Measurements from ENCODE around the gene SLC38A11.
"Not testable (repeated sequence)": the region's sequence is repeated elsewhere in the genome, so short reads cannot be mapped to it uniquely, and the experiment has no call there.

SLC38A11 gene

GRCh38 chr2:164954954-164955701 lies at the start of gene SLC38A11:
TSS of gene SLC38A11 (minus strand) at chr2:164955525. CDS start at chr2:164955247, 278 bp downstream.
- no peak for DNase-seq (ENCODE audit: low spot score in 2 of 2)
- H3K4me1 ChIP-seq: peaks cover 4% of the 10 kb centered on the region; the same call in 1 of the 2 replicates
- H3K36me3 ChIP-seq (replicated peaks): no peaks in the 10 kb centered on the region
- H3K4me3 ChIP-seq: no peak within 1 kb of the TSS
- no peaks in the 10 kb centered on the region for H3K27me3 ChIP-seq (ENCODE audit: low read depth)
- H3K9me3 ChIP-seq: no peaks in the 10 kb centered on the region
- in situ Hi-C loops (cut with MboI; ENCODE audit: low sequenced_read_pairs): no loop called here

DNA sequence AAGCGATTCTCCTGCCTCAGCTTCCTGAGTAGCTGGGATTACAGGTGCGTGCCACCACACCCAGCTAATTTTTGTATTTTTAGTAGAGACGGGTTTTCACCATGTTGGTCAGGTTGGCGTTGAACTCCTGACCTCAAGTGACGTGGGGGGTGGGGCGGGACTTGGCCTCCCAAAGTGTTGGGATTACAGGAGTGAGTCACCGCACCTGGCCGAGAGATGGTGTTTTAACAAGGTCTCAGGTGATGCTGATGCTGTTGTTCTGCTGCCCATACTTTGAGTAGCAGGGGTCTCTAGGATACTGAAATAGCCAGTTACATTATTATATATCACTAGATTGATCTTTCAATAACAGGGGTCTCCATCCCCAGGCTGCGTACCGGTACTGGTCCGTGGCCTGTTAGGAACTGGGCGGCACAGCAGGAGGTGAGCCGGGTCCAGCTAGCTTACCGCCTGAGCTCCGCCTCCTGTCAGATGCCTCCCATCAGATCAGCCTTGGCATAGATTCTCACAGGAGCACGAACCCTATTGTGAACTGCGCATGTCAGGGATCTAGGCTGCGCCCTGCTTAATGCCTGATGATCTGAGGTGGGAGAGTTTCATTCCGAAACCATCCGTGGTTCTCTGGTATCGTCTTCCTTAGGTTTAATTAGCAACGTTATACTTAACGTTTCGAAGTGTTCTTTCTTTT lies 48.3 kb upstream of the SLC38A11 start:
- no peak for DNase-seq (ENCODE audit: low spot score in 2 of 2)
- in situ Hi-C loops (cut with MboI; ENCODE audit: low sequenced_read_pairs): loop anchor here (25.0 kb wide), 1 partner anchor 184 kb away; no protein-coding TSS in a partner anchor
- Histone ChIP-seq H3K9me3 (no peaks in the 10 kb centered on the region), H3K4me1 (no peaks in the 10 kb centered on the region), H3K27me3 (ENCODE audit: low read depth) (peaks cover 2% of the 10 kb centered on the region; the same call in 1 of the 2 replicates), H3K4me3 (no peak overlapping the region), H3K36me3 (replicated peaks) (no peaks in the 10 kb centered on the region)

DNA sequence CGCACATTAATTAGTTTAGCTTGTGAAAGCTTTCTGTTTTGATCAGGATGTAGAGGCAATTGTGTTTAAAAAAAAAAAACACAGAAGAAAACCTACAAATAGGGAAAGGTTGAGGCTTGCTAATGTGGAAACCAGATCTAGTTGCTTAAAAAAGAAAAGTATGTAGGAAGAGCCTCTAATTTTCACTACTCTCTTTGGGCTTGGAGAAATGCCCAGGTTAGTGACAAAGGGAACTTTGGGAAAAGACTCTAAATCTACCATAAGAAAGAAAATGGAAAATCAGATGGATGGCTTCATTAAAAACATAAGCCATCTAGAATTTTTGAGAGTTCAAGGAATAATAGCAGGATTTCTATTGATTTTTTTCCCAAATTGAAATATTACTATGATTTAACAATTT lies 47.3 kb upstream of the SLC38A11 start:
- Histone ChIP-seq H3K4me1 (no peaks in the 10 kb centered on the region), H3K4me3 (no peak overlapping the region), H3K36me3 (replicated peaks) (no peaks in the 10 kb centered on the region), H3K9me3 (no peaks in the 10 kb centered on the region), H3K27me3 (ENCODE audit: low read depth) (peaks cover 2% of the 10 kb centered on the region; the same call in 1 of the 2 replicates)
- no peak for DNase-seq (ENCODE audit: low spot score in 2 of 2)
- in situ Hi-C loops (cut with MboI; ENCODE audit: low sequenced_read_pairs): loop anchor here (25.0 kb wide), 1 partner anchor 185 kb away; no protein-coding TSS in a partner anchor

DNA sequence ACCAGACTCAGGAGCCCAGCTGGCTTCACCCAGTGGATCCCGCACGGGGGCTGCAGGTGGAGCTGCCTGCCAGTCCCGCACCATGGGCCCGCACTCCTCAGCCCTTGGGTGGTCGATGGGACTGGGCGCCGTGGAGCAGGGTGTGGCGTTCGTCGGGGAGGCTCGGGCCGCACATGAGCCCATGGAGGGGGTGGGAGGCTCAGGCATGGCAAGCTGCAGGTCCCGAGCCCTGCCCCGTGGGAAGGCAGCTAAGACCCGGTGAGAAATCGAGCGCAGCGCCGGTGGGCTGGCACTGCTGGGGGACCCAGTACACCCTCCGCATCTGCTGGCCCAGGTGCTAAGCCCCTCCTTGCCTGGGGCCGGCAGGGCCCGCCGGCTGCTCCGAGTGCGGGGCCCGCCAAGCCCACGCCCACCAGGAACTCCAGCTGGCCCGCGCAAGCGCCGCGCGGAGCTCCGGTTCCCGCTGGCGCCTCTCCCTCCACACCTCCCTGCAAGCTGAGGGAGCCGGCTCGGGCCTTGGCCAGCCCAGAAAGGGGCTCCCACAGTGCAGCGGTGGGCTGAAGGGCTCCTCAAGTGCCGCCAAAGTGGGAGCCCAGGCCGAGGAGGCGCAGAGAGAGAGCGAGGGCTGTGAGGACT lies 39.5 kb upstream of the SLC38A11 start:
- H3K36me3 ChIP-seq (replicated peaks); DNase-seq (ENCODE audit: low spot score in 2 of 2); H3K9me3 ChIP-seq; in situ Hi-C loops (cut with MboI; ENCODE audit: low sequenced_read_pairs); H3K4me3 ChIP-seq; H3K27me3 ChIP-seq (ENCODE audit: low read depth): not testable (repeated sequence)
- H3K4me1 ChIP-seq: peaks cover 11% of the 10 kb centered on the region

GRCh38 chr2:164993287-164994016 lies 38.1 kb upstream of the SLC38A11 start:
- Histone ChIP-seq H3K9me3 (no peaks in the 10 kb centered on the region), H3K36me3 (replicated peaks) (no peaks in the 10 kb centered on the region), H3K4me1 (peaks cover 11% of the 10 kb centered on the region), H3K27me3 (ENCODE audit: low read depth) (no peaks in the 10 kb centered on the region), H3K4me3 (no peak overlapping the region)
- in situ Hi-C loops (cut with MboI; ENCODE audit: low sequenced_read_pairs): no loop called here
- DNase-seq (ENCODE audit: low spot score in 2 of 2): no peak

GRCh38 chr2:164992818-164993217 lies 37.5 kb upstream of the SLC38A11 start:
- no peaks in the 10 kb centered on the region for H3K36me3 ChIP-seq (replicated peaks)
- no peak overlapping the region for H3K4me3 ChIP-seq
- in situ Hi-C loops (cut with MboI; ENCODE audit: low sequenced_read_pairs): no loop called here
- no peaks in the 10 kb centered on the region for H3K27me3 ChIP-seq (ENCODE audit: low read depth)
- no peaks in the 10 kb centered on the region for H3K9me3 ChIP-seq
- H3K4me1 ChIP-seq: peaks cover 11% of the 10 kb centered on the region
- DNase-seq (ENCODE audit: low spot score in 2 of 2): peak; percentile 78 to 83

DNA sequence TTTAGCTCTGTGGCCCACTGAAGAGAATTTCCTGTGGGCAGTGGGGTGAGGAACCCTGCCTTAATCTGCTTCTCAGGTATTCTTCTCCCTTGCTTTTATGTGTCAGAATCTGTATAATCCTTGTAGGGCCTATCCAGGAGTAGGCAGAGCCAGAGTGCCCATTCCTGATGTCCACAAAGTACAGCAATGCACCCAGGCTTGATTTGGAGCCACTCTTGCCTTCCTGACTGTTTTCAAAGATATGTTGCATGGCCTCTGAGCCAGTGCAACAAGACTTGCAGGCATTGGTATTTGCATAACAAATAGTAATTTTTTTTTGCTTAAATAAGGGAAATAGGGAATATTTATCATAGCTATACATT lies 36.7 kb upstream of the SLC38A11 start:
- H3K4me1 ChIP-seq: peaks cover 11% of the 10 kb centered on the region
- in situ Hi-C loops (cut with MboI; ENCODE audit: low sequenced_read_pairs): not testable (repeated sequence)

DNA sequence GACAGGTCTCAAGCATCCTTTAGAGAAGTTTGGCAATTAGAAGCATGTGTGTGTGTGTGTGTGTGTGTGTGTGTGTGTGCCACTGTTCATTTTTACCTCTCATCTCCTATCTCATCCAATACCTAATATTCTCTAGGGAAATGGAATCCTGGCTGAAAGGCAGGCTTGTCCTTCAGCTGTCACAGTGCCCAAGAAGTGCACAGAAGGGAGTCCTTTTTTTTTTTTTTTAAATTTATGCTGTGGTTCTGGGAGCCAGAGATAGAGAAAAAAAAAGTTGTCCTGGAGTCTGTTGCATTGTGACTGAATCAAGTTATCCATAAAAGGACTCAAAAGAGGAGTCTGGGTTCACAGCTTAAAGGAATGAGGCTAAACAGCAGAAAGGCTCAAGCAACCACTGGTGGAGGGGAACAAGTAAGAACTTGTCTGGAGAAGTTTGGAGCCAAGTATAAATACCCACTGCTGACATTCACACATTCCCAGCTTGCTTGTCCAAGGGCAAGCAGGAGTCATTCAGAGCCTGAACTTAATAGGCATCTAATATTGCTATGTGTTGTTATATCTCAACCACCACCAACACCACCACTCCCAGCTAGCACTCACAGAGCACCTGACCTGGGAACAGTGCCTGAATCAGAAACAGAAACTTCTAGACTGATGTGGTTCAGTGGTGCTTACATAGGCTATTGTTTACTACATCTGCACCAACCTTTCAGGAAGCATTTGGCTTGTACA lies 36.2 kb upstream of the SLC38A11 start:
- DNase-seq (ENCODE audit: low spot score in 2 of 2); H3K4me3 ChIP-seq; H3K27me3 ChIP-seq (ENCODE audit: low read depth); H3K36me3 ChIP-seq (replicated peaks); H3K9me3 ChIP-seq; in situ Hi-C loops (cut with MboI; ENCODE audit: low sequenced_read_pairs): not testable (repeated sequence)
- H3K4me1 ChIP-seq: peaks cover 11% of the 10 kb centered on the region

More for the DNA sequence above, 36.7 kb upstream of the SLC38A11 start:
- not testable (repeated sequence) for H3K27me3 ChIP-seq (ENCODE audit: low read depth); DNase-seq (ENCODE audit: low spot score in 2 of 2); H3K9me3 ChIP-seq; H3K36me3 ChIP-seq (replicated peaks); H3K4me3 ChIP-seq

DNA sequence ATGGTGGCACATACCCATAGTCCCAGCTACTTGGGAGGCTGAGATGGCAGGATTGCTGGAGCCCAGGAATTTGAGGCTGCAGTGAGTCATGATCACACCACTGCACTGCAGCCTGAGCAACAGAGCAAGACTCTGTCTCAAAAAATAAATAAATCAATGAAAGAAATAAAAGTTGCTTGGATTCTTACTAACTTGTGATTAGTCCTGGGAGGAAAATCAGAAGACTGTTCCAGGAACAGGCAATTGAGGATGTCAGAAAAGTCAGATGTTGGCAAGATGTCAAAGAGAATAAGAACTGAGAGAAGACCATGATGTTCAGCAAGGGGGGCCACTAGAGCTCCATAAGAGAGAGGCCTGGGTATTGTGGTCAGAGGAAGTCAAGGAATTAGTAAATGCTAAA lies 35.6 kb upstream of the SLC38A11 start:
- H3K4me3 ChIP-seq; in situ Hi-C loops (cut with MboI; ENCODE audit: low sequenced_read_pairs); H3K36me3 ChIP-seq (replicated peaks); H3K9me3 ChIP-seq; H3K27me3 ChIP-seq (ENCODE audit: low read depth); DNase-seq (ENCODE audit: low spot score in 2 of 2): not testable (repeated sequence)
- peaks cover 11% of the 10 kb centered on the region for H3K4me1 ChIP-seq

- H3K4me3 ChIP-seq; H3K27me3 ChIP-seq (ENCODE audit: low read depth); in situ Hi-C loops (cut with MboI; ENCODE audit: low sequenced_read_pairs); H3K36me3 ChIP-seq (replicated peaks); DNase-seq (ENCODE audit: low spot score in 2 of 2); H3K9me3 ChIP-seq: not testable (repeated sequence)
- peaks cover 11% of the 10 kb centered on the region for H3K4me1 ChIP-seq
Measured at GRCh38 chr2:164988805-164989204, 33.5 kb upstream of the SLC38A11 start.

DNA sequence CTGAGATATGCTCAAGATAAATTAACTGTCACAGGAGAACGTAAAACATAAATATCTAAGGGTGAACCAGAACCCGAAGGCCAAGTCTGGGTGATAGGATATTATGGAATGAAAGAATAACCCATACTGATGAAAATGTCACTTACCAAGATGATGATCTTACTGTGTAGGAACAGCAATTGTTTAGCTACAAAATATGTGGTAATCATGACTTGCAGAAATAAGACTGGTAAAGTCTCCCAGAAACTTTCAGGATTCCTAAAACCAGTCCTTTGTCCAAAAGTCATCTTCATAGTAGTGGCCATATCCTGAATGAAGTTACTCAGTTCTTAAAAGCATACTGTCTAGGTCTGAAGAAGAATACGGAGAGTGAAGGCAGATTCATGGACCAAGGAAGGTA lies 30.7 kb upstream of the SLC38A11 start:
- H3K9me3 ChIP-seq; DNase-seq (ENCODE audit: low spot score in 2 of 2); H3K36me3 ChIP-seq (replicated peaks); H3K4me3 ChIP-seq; in situ Hi-C loops (cut with MboI; ENCODE audit: low sequenced_read_pairs); H3K4me1 ChIP-seq; H3K27me3 ChIP-seq (ENCODE audit: low read depth): not testable (repeated sequence)

- no peak for DNase-seq (ENCODE audit: low spot score in 2 of 2)
- Histone ChIP-seq H3K4me1 (peaks cover 9% of the 10 kb centered on the region), H3K4me3 (no peak overlapping the region), H3K36me3 (replicated peaks) (no peaks in the 10 kb centered on the region), H3K9me3 (no peaks in the 10 kb centered on the region), H3K27me3 (ENCODE audit: low read depth) (no peaks in the 10 kb centered on the region)
- in situ Hi-C loops (cut with MboI; ENCODE audit: low sequenced_read_pairs): no loop called here
Measured at GRCh38 chr2:164984428-164984827, 29.1 kb upstream of the SLC38A11 start.

Measured in HAP-1 (cell line).